NCI-H1930 (cell line): Measurements from ENCODE around the gene SEPTIN2.
"Not testable (repeated sequence)": the region's sequence is repeated elsewhere in the genome, so short reads cannot be mapped to it uniquely, and the experiment has no call there.

Source experiments
- DNase-seq, 2 experiments: peaks; one replicate each; lab custom pipeline; 2025; lab: John Stamatoyannopoulos, UW

The SEPTIN2 gene

GRCh38 chr2:241386519-241386918 lies 70.8 kb downstream of the SEPTIN2 start:
- no peak for DNase-seq

- DNase-seq: no peak
Observed at GRCh38 chr2:241389697-241390096, 74.0 kb downstream of the SEPTIN2 start.

GRCh38 chr2:241390301-241391206 lies 74.8 kb downstream of the SEPTIN2 start:
- no peak for DNase-seq

- DNase-seq: peak in 1 of 2 experiments; percentile 10
Observed at GRCh38 chr2:241391892-241392665, 76.4 kb downstream of the SEPTIN2 start.

- not testable (repeated sequence) for DNase-seq
Observed at GRCh38 chr2:241392753-241393152, 77.0 kb downstream of the SEPTIN2 start.

- DNase-seq: no peak
Observed at GRCh38 chr2:241393524-241394196, 77.9 kb downstream of the SEPTIN2 start.

GRCh38 chr2:241396809-241397208 lies 81.1 kb downstream of the SEPTIN2 start:
- not testable (repeated sequence) for DNase-seq

- DNase-seq: no peak
Observed at GRCh38 chr2:241399941-241400922, 84.5 kb downstream of the SEPTIN2 start.
